Gastrocnemius medialis (tissue), 4 donors: Measurements from ENCODE around the gene ITCH. TPM values are rescaled to one million over a fixed set of nuclear protein-coding genes. Genes with fewer than 3 reads are reported as not detected.

Experiments used
- ATAC-seq, 2 donors: fragments of 150-250 bp; one replicate each; pipeline ENCODE4 v1.9.1; 2016
- DNase-seq, 2 donors: peaks; one replicate each; pipeline ENCODE4 v3.0.0-alpha.2; 2019
- H3K27ac ChIP-seq, 4 donors: fragments of 200-600 bp; sonication (generic); 1 replicate in 1 of 4; 2 replicates in 3 of 4; pipeline ENCODE4 v1.5.1; 2016 to 2018; ENCODE audit warnings: mild to moderate bottlenecking in 2 of 4, moderate library complexity in 1 of 4
- H3K27me3 ChIP-seq, 3 donors: fragments of 200-600 bp; sonication (generic) in 2 of 3; 1 replicate in 1 of 3; 2 replicates in 2 of 3; pipeline versions ENCODE4 v1.5.1 to v1.6.0; 2016 to 2019; ENCODE audit warnings: mild to moderate bottlenecking in 1 of 3, moderate library complexity in 1 of 3
- H3K36me3 ChIP-seq, 2 donors: fragments of 200-600 bp; sonication (generic) in 1 of 2; one replicate each; pipeline ENCODE4 v1.5.1; 2017 to 2018
- H3K4me1 ChIP-seq, 2 donors: fragments of 200-600 bp; sonication (generic) in 1 of 2; one replicate each; pipeline ENCODE4 v1.5.1; 2016 to 2017; ENCODE audit warnings: mild to moderate bottlenecking in 2 of 2
- H3K4me3 ChIP-seq, 4 donors: fragments of 200-600 bp; sonication (generic) in 3 of 4; 1 replicate in 1 of 4; 2 replicates in 3 of 4; pipeline ENCODE4 v1.5.1; 2016 to 2019; ENCODE audit warnings: mild to moderate bottlenecking in 2 of 4
- H3K9me3 ChIP-seq, 3 donors: fragments of 200-600 bp; sonication (generic) in 2 of 3; 1 replicate in 1 of 3; 2 replicates in 2 of 3; pipeline ENCODE4 v1.5.1; 2016 to 2019
- POLR2A ChIP-seq, 2 donors: fragments of 450-650 bp; IDR thresholded peaks; one replicate each; pipeline ENCODE4 v1.6.1; 2017; ENCODE audit warnings: antibody characterized with exemption in 2 of 2, mild to moderate bottlenecking in 2 of 2, moderate library complexity in 2 of 2
- in situ Hi-C, 4 donors: fragments of 200-750 bp; cut with MboI; loops; one replicate each; pipeline versions ENCODE4 v1.15.0 to v1.8.0; 2017; ENCODE audit warnings: low sequenced_read_pairs in 4 of 4
- intact Hi-C: fragments of 100-400 bp; cut with DNase I; formaldehyde crosslinking; loops from one replicate; pipeline ENCODE4 v1.15.1; 2023; ENCODE audit warnings: low total_unique reads
- total RNA-seq, 4 donors: library from RNA; depleted of rRNA; stranded (reverse); fragments of >200 nt; gene quantifications; one replicate each; pipeline versions ENCODE4 v1.1.0 to v1.2.3, GENCODE V29; 2016
- TF ChIP-seq, protein P1 (sequence below), 5 experiments: fragments of 450-650 bp in 3 of 5; fragments of 200-600 bp in 2 of 5; sonication (generic) in 2 of 5; IDR thresholded peaks in 4 of 5; conservative IDR thresholded peaks in 1 of 5; 1 replicate in 4 of 5; 2 replicates in 1 of 5; pipeline ENCODE4 v1.5.1; 2016 to 2019; ENCODE audit warnings: antibody characterized with exemption in 5 of 5, mild to moderate bottlenecking in 3 of 5, moderate library complexity in 3 of 5

The ITCH gene
- total RNA-seq, 4 donors from 2014 or later, result 32.9 to 55.2 (median 52.0) TPM

DNA sequence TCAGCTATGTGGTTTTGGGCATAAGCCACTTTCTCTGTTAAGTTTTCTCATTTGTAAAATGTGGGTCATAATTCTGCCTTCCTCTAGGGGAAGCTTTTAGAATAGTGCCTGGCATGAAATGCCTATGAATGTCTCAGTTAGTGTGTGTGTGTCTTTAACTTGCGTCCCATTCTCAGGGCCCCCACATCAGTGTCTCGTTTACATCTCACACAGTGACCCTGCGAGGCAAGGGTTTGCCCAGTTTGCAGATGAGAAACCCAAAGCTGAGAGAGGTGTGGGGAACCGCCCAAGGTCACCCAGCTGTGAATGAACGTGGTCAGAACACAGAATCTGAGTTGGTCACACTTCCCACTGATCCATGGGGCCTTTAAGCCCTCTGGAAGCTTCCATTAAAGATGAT is 167.3 kb downstream of the ITCH start:
- intact Hi-C loops (no loop called here), in situ Hi-C loops (loop anchor here in 1 of 4 donors (25.0 kb wide), 1 partner anchor 182 kb away; the partner anchor contains the start of gene TP53INP2)
- Histone ChIP-seq H3K4me1 (peaks cover 34 to 40% of the 10 kb centered on the region in 2 donors), H3K36me3 (peaks cover 0 to 63% of the 10 kb centered on the region in 2 donors), H3K9me3 (no peaks in the 10 kb centered on the region), H3K4me3 (no peak overlapping the region), H3K27ac (peak overlapping the region in 1 of 4 donors; percentile 44), H3K27me3 (no peaks in the 10 kb centered on the region)
- DNase-seq (no peak), ATAC-seq (no peak)
- no peak for TF ChIP-seq POLR2A (IDR thresholded peaks at IDR 0.05)
- TF ChIP-seq, protein P1, sequence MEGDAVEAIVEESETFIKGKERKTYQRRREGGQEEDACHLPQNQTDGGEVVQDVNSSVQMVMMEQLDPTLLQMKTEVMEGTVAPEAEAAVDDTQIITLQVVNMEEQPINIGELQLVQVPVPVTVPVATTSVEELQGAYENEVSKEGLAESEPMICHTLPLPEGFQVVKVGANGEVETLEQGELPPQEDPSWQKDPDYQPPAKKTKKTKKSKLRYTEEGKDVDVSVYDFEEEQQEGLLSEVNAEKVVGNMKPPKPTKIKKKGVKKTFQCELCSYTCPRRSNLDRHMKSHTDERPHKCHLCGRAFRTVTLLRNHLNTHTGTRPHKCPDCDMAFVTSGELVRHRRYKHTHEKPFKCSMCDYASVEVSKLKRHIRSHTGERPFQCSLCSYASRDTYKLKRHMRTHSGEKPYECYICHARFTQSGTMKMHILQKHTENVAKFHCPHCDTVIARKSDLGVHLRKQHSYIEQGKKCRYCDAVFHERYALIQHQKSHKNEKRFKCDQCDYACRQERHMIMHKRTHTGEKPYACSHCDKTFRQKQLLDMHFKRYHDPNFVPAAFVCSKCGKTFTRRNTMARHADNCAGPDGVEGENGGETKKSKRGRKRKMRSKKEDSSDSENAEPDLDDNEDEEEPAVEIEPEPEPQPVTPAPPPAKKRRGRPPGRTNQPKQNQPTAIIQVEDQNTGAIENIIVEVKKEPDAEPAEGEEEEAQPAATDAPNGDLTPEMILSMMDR (IDR thresholded peaks at IDR 0.05 in 4 of 5, conservative IDR thresholded peaks at IDR 0.05 in 1 of 5), result no peak

DNA sequence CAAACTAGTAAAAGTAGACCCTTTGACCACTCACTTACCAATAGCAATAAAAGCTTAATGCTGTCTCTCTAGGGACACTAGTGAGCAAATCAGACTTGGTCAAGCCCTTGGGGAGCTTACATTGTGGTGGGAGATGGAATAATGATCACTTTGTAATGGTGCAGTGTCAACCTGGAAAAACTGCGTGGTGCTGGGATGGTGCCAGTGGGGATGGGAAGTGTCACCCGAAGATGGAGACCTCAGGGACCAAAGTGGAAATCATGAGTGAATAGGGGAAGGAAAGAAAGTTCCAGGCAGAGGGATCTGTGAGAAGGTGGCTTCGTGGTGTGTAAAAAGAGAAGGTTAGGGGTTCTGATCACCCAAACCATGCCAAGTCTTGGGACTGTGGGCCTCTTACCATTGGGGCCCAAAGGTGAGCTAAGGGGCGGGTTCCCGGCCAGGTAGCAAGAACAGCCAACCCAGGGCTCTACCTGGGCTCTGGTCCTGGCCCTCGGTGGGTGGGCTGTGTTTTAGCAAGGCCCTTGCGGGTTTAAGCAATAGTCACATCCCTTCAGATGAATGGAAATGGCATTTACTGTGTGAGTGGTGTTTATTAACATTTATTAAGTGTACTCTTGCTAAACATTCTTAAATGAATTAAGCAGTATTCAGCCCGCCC is 168.7 kb downstream of the ITCH start:
- intact Hi-C loops (no loop called here), in situ Hi-C loops (loop anchor here in 1 of 4 donors (25.0 kb wide), 1 partner anchor 181 kb away; the partner anchor contains the start of gene TP53INP2)
- no peak for TF ChIP-seq POLR2A (IDR thresholded peaks at IDR 0.05)
- TF ChIP-seq, protein P1 (IDR thresholded peaks at IDR 0.05 in 4 of 5, conservative IDR thresholded peaks at IDR 0.05 in 1 of 5), result no peak

DNA sequence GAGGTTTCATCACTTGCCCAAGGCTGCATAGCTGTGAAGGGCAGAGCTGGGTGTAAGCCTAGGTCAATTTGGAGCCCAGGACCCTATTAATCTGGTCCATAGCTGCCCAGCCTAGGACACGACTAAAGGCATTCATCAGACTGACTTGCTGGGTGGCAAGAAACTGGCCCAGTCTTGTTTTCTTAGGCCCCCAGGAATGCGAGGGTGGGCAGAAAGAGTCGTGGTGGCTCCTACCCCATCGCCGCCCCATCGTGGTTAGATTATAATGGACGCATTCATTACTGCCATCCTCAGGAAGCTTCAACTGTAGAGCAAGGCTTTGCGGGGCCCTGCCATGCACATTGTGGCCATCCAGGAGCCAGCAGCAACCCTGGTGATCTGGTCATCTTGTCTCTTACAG is 169.2 kb downstream of the ITCH start:
- H3K4me1 ChIP-seq, result peaks cover 18 to 20% of the 10 kb centered on the region in 2 donors
- H3K36me3 ChIP-seq, result peaks cover 0 to 73% of the 10 kb centered on the region in 2 donors
- DNase-seq, result no peak
- in situ Hi-C loops (loop anchor here in 1 of 4 donors (25.0 kb wide), 1 partner anchor 180 kb away; the partner anchor contains the start of gene TP53INP2), intact Hi-C loops (no loop called here)
- no peaks in the 10 kb centered on the region for H3K9me3 ChIP-seq
- no peak overlapping the region for H3K4me3 ChIP-seq
- no peaks in the 10 kb centered on the region for H3K27me3 ChIP-seq
- no peak for TF ChIP-seq POLR2A (IDR thresholded peaks at IDR 0.05)
- TF ChIP-seq, protein P1 (IDR thresholded peaks at IDR 0.05 in 4 of 5, conservative IDR thresholded peaks at IDR 0.05 in 1 of 5), result no peak
- H3K27ac ChIP-seq, result no peak overlapping the region
- no peak for ATAC-seq

More for the DNA sequence above, 168.7 kb downstream of the ITCH start:
- DNase-seq (no peak), ATAC-seq (no peak)
- Histone ChIP-seq H3K4me1 (peaks cover 20 to 26% of the 10 kb centered on the region in 2 donors), H3K4me3 (no peak overlapping the region), H3K36me3 (peaks cover 0 to 73% of the 10 kb centered on the region in 2 donors), H3K9me3 (no peaks in the 10 kb centered on the region), H3K27me3 (no peaks in the 10 kb centered on the region), H3K27ac (no peak overlapping the region)

DNA sequence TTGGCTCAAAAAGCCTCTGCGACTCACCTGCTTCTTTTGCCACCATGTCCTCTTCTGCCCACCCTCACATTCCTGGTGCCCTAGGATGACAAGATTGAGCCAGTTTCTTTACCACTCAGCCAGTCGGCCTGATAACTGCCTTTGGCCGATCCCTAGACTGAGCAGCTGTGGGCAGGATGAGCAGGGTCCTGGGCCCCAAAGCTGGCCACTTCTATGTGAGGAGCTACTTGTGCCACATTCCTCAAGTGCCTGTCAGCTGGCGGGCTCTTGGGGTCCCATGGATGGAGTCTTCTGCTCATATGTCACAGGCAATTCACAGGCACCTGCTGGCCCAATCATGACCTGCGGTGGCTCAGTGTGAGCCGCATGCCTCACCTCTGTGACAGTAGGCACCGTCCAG is 169.7 kb downstream of the ITCH start:
- H3K4me1 ChIP-seq, result peaks cover 18 to 20% of the 10 kb centered on the region in 2 donors
- DNase-seq, result no peak
- H3K36me3 ChIP-seq, result peaks cover 0 to 73% of the 10 kb centered on the region in 2 donors
- intact Hi-C loops, result no loop called here
- no peak for ATAC-seq
- peak overlapping the region in 2 of 4 donors; percentile 34 to 35 for H3K27ac ChIP-seq
- in situ Hi-C loops, result loop anchor here in 1 of 4 donors (25.0 kb wide), 1 partner anchor 180 kb away; the partner anchor contains the start of gene TP53INP2
- H3K27me3 ChIP-seq, result no peaks in the 10 kb centered on the region
- no peaks in the 10 kb centered on the region for H3K9me3 ChIP-seq
- no peak overlapping the region for H3K4me3 ChIP-seq
- TF ChIP-seq, protein P1 (IDR thresholded peaks at IDR 0.05 in 4 of 5, conservative IDR thresholded peaks at IDR 0.05 in 1 of 5), result no peak
- TF ChIP-seq POLR2A (IDR thresholded peaks at IDR 0.05), result no peak
